BLaER1 treated with 17β-estradiol and CSF1 and Interleukin-3, amounts not matched to agents 10 nM and 100 nM (cell line): Measurements from ENCODE around the gene CKAP5.

Experiments used
- H3K27ac ChIP-seq, 11 experiments: shearing (Covaris generic); formaldehyde crosslinking; 2 replicates each; pipeline ENCODE4 v1.8.1; 2022
- H3K27me3 ChIP-seq, 11 experiments: shearing (Covaris generic); formaldehyde crosslinking; 2 replicates each; pipeline ENCODE4 v1.8.1; 2022
- H3K36me3 ChIP-seq, 11 experiments: shearing (Covaris generic); formaldehyde crosslinking; 2 replicates each; pipeline ENCODE4 v1.8.1; 2022
- H3K4me1 ChIP-seq, 10 experiments: shearing (Covaris generic); formaldehyde crosslinking; 2 replicates each; pipeline ENCODE4 v1.8.1; 2022
- H3K4me2 ChIP-seq, 11 experiments: shearing (Covaris generic); formaldehyde crosslinking; 2 replicates each; pipeline ENCODE4 v1.8.1; 2022
- H3K4me3 ChIP-seq, 10 experiments: shearing (Covaris generic); formaldehyde crosslinking; 2 replicates each; pipeline ENCODE4 v1.8.1; 2022
- H3K9ac ChIP-seq, 11 experiments: shearing (Covaris generic); formaldehyde crosslinking; 2 replicates each; pipeline ENCODE4 v1.8.1; 2022
- H3K9me3 ChIP-seq, 11 experiments: shearing (Covaris generic); formaldehyde crosslinking; replicated peaks in 1 of 11; 2 replicates each; pipeline ENCODE4 v1.8.1; 2022
- H4K20me1 ChIP-seq, 11 experiments: shearing (Covaris generic); formaldehyde crosslinking; 2 replicates each; pipeline ENCODE4 v1.8.1; 2022
- Cebpa-rat ChIP-seq, 11 experiments: shearing (Covaris generic); IDR thresholded peaks; 2 replicates each; pipeline ENCODE4 v1.8.1; 2022

The CKAP5 gene

GRCh38 chr11:46706886-46707285, 139.2 kb downstream of the CKAP5 start:
- no peak for TF ChIP-seq Cebpa-rat (IDR thresholded peaks at IDR 0.05)
- Histone ChIP-seq H3K27me3 (no peaks in the 10 kb centered on the region), H3K4me3 (no peak overlapping the region), H3K4me2 (no peak overlapping the region), H3K36me3 (peaks cover 66 to 90% (median 74%) of the 10 kb centered on the region in 11 experiments), H3K27ac (no peak overlapping the region), H3K9ac (0 out of 22 replicates have a peak overlapping the region, but pooled peaks of 1 of the 11 experiments have one; percentile 6), H3K4me1 (peaks cover 14 to 16% (median 15%) of the 10 kb centered on the region in 10 experiments), H3K9me3 (no peaks in the 10 kb centered on the region), H4K20me1 (peaks cover 0 to 59% (median 43%) of the 10 kb centered on the region in 11 experiments; a peak in 17 of 22 replicates)

- H3K4me1 ChIP-seq, result peaks cover 18 to 21% (median 20%) of the 10 kb centered on the region in 10 experiments
- peaks cover 66 to 84% (median 74%) of the 10 kb centered on the region in 11 experiments for H3K36me3 ChIP-seq
- H3K27me3 ChIP-seq, result no peaks in the 10 kb centered on the region
- H4K20me1 ChIP-seq, result peaks cover 0 to 66% (median 43%) of the 10 kb centered on the region in 11 experiments; a peak in 17 of 22 replicates
- H3K27ac ChIP-seq, result no peak overlapping the region
- H3K9ac ChIP-seq, result no peak overlapping the region
- TF ChIP-seq Cebpa-rat (IDR thresholded peaks at IDR 0.05), result no peak
- no peaks in the 10 kb centered on the region for H3K9me3 ChIP-seq
- no peak overlapping the region for H3K4me2 ChIP-seq
- H3K4me3 ChIP-seq, result no peak overlapping the region
These were observed 140.9 kb downstream of the CKAP5 start for GRCh38 chr11:46705070-46705688.

- Histone ChIP-seq H3K9ac (peak overlapping the region; percentile 90 to 99 (median 94)), H4K20me1 (peaks cover 11 to 55% (median 36%) of the 10 kb centered on the region in 11 experiments; a peak in 19 of 22 replicates), H3K4me2 (peak overlapping the region; percentile 83 to 100 (median 97)), H3K36me3 (peaks cover 45 to 65% (median 57%) of the 10 kb centered on the region in 11 experiments), H3K4me3 (peak overlapping the region; percentile 86 to 100 (median 98)), H3K27me3 (no peaks in the 10 kb centered on the region), H3K27ac (peak overlapping the region; percentile 92 to 99 (median 96)), H3K4me1 (peaks cover 33 to 53% (median 49%) of the 10 kb centered on the region in 10 experiments), H3K9me3 (no peaks in the 10 kb centered on the region)
- no peak for TF ChIP-seq Cebpa-rat (IDR thresholded peaks at IDR 0.05)
These were observed 144.9 kb downstream of the CKAP5 start for GRCh38 chr11:46701078-46701654.

- H3K4me1 ChIP-seq, result peaks cover 33 to 53% (median 49%) of the 10 kb centered on the region in 10 experiments
- H3K4me2 ChIP-seq, result peak within 1 kb of the TSS; percentile 83 to 100 (median 97)
- peak within 1 kb of the TSS; percentile 90 to 99 (median 94) for H3K9ac ChIP-seq
- H3K9me3 ChIP-seq, result no peaks in the 10 kb centered on the region
- H3K27ac ChIP-seq, result peak within 1 kb of the TSS; percentile 92 to 99 (median 96)
- H3K4me3 ChIP-seq, result peak within 1 kb of the TSS; percentile 86 to 100 (median 98)
- H3K27me3 ChIP-seq, result no peaks in the 10 kb centered on the region
- no peak for TF ChIP-seq Cebpa-rat (IDR thresholded peaks at IDR 0.05)
- peaks cover 45 to 65% (median 57%) of the 10 kb centered on the region in 11 experiments for H3K36me3 ChIP-seq
- H4K20me1 ChIP-seq, result peaks cover 9 to 55% (median 32%) of the 10 kb centered on the region in 11 experiments; a peak in 18 of 22 replicates
These were observed 145.6 kb downstream of the CKAP5 start, which contains the start of the genes ARHGAP1 and ZNF408 for GRCh38 chr11:46700241-46701077. Gene ARHGAP1 (minus strand): TSS chr11:46700619. CDS start chr11:46696107, 4,512 bp downstream. Gene ZNF408 (plus strand): TSS chr11:46701031. CDS start chr11:46701048, 17 bp downstream.

- H3K36me3 ChIP-seq, result peaks cover 45 to 65% (median 57%) of the 10 kb centered on the region in 11 experiments
- H4K20me1 ChIP-seq, result peaks cover 6 to 50% (median 18%) of the 10 kb centered on the region in 11 experiments; a peak in 13 of 22 replicates
- no peaks in the 10 kb centered on the region for H3K27me3 ChIP-seq
- H3K9me3 ChIP-seq, result no peaks in the 10 kb centered on the region
- H3K9ac ChIP-seq, result peak overlapping the region in 10 of 11 experiments; percentile 5 to 99 (median 92); a peak in 10 of 22 replicates
- H3K4me1 ChIP-seq, result peaks cover 33 to 53% (median 49%) of the 10 kb centered on the region in 10 experiments
- peak overlapping the region in 6 of 11 experiments; percentile 9 to 99 (median 96); a peak in 10 of 22 replicates for H3K27ac ChIP-seq
- H3K4me2 ChIP-seq, result peak overlapping the region; percentile 69 to 96 (median 86)
- H3K4me3 ChIP-seq, result peak overlapping the region in 6 of 10 experiments; percentile 86 to 99 (median 94); a peak in 9 of 20 replicates
- TF ChIP-seq Cebpa-rat (IDR thresholded peaks at IDR 0.05), result no peak
These were observed 147.5 kb downstream of the CKAP5 start for GRCh38 chr11:46698597-46698996.

DNA sequence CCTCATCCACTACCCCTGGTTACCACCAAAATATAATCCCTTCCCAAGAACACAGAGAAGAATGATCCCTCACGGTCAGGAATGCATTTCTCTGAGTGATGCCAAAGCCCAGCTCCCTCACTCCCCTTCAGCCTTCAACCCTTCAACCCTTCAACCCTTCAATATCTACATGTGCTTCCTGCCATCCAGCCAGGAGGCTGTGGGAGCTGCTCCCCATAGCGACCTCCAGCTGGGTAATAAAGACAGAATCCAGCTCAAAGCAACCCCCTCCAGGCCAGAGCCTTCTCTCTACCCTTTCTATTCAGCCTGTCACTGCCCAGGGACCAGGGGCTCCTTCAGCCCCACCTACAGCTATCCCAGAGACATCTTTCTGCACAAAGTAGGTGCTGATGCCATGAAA, 148.4 kb downstream of the CKAP5 start:
- Histone ChIP-seq H3K36me3 (peaks cover 43 to 65% (median 56%) of the 10 kb centered on the region in 11 experiments), H3K4me3 (no peak overlapping the region), H3K27ac (peak overlapping the region in 9 of 11 experiments; percentile 0 to 96 (median 22); a peak in 11 of 22 replicates), H3K4me2 (peak overlapping the region in 10 of 11 experiments; percentile 1 to 96 (median 86); a peak in 16 of 22 replicates), H3K4me1 (peaks cover 27 to 46% (median 43%) of the 10 kb centered on the region in 10 experiments), H3K9me3 (no peaks in the 10 kb centered on the region), H3K27me3 (no peaks in the 10 kb centered on the region), H4K20me1 (peaks cover under 1 to 42% (median 15%) of the 10 kb centered on the region in 11 experiments; a peak in 13 of 22 replicates), H3K9ac (peak overlapping the region; percentile 5 to 96 (median 46); a peak in 17 of 22 replicates)
- no peak for TF ChIP-seq Cebpa-rat (IDR thresholded peaks at IDR 0.05)

DNA sequence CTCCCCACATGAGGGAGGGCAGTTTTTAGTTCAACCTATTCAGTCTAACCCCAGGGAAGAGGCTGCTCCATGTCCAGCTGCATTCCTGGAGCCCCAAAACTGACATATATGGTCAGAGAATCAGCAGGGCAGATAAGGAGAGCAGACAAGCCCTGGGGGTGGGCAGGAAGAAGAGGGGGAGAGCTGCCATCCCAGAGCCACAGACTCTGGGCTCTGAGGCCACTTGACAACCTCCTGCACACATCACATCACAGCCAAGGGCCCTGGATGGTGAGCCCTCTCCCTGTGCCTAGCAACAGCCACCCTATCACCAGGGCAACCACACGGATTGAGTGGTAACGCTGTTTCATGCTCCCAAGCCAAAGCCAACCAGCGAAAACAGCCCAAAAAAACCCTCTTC, 148.8 kb downstream of the CKAP5 start:
- Histone ChIP-seq H3K4me3 (no peak overlapping the region), H3K4me1 (peaks cover 22 to 42% (median 38%) of the 10 kb centered on the region in 10 experiments), H3K27me3 (no peaks in the 10 kb centered on the region), H3K9ac (peak overlapping the region; percentile 5 to 96 (median 46); a peak in 16 of 22 replicates), H4K20me1 (peaks cover 0 to 42% (median 14%) of the 10 kb centered on the region in 11 experiments; a peak in 11 of 22 replicates), H3K9me3 (no peaks in the 10 kb centered on the region), H3K4me2 (peak overlapping the region in 9 of 11 experiments; percentile 1 to 96 (median 86); a peak in 11 of 22 replicates), H3K27ac (peak overlapping the region in 8 of 11 experiments; percentile 0 to 96 (median 22); a peak in 11 of 22 replicates), H3K36me3 (peaks cover 39 to 64% (median 56%) of the 10 kb centered on the region in 11 experiments)
- TF ChIP-seq Cebpa-rat (IDR thresholded peaks at IDR 0.05), result no peak

DNA sequence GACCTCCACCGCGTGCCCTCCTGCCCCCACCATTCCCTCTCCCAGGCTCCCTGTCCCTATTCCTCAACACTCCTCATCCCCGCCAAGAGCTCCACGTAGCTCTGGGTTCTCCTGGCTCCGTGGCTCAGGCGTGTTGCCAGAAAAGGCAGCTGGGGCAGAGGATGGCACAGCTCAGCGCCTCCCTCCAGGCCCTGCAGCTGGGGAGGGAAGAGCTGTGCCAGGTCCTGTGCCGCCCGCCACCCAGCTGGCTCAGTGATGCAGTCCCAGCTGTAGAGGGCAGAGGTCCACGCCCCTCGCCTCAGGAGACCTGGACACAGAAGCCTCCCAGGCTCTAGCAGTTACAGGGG, 149.9 kb downstream of the CKAP5 start:
- Histone ChIP-seq H3K36me3 (peaks cover 36 to 68% (median 59%) of the 10 kb centered on the region in 11 experiments), H3K9me3 (no peaks in the 10 kb centered on the region), H3K4me2 (no peak overlapping the region; a peak in 1 of 22 replicates), H3K4me3 (no peak overlapping the region), H3K9ac (peak overlapping the region in 7 of 11 experiments; percentile 1 to 56 (median 42); a peak in 7 of 22 replicates), H3K27ac (peak overlapping the region in 5 of 11 experiments; percentile 1 to 96 (median 22); a peak in 6 of 22 replicates), H3K27me3 (no peaks in the 10 kb centered on the region), H3K4me1 (peaks cover 14 to 33% (median 29%) of the 10 kb centered on the region in 10 experiments), H4K20me1 (peaks cover 0 to 46% (median 14%) of the 10 kb centered on the region in 11 experiments; a peak in 10 of 22 replicates)
- no peak for TF ChIP-seq Cebpa-rat (IDR thresholded peaks at IDR 0.05)
